ENCODE results near the gene ZFC3H1.

The ZFC3H1 gene

DNA sequence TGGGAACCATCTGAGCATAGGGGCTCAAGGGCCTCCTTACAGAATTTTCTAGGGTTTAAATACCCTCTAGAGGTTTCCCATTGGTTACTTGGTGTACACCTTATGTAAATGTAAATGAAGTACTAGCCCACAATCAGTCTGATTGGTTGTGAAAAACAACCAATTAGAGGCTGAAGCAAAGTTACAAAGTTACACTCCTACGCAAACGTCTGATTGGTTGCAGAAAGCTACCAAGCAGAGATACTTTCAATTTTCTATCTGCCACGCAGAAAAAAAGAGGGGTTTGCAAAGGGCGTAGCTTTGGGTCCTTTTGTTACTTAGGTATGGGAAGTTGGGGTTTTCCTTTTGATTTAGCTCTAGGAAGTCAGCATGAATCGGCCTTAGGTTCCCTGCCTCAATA lies 20.4 kb upstream of the ZFC3H1 start:
- no peak for DNase-seq (ENCODE audit: low read depth)

DNA sequence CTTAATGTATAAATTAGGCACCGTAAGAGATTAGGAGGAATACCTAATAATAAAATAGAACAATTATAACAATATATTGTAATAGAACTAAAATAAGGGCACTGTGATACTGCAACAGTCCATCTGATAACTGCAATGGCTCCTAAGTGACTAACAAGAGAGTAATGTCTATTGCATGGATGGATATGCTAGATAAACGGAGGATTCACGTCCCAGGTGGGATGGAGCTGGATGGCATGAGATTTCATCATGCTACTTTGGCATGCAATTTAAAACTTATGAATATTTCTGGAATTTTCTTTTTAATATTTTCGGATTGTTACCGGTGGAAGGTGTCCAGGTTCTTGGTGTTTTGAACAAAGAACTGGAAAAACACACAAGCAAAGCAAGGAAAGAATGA lies 20.0 kb upstream of the ZFC3H1 start:
- DNase-seq (ENCODE audit: low read depth): no peak

DNA sequence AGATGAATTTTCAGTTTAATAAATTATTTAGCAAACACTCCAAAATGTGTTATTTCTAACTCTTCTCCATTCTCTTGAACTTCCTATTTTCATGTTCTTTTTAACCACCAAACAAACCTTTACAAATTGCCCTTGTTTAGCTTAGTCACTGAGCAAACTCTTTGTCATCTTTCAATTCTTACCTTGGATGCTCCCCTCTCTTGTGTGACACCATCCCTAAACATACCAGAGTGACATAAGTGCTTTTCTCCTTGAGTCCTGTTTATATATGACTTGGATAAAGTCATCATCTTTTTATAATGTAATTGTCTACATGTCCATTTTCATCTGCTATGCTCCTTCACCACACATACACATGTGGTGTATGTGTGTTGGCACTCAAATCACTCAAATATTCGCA lies 18.8 kb upstream of the ZFC3H1 start:
- peak; percentile 27 for DNase-seq (ENCODE audit: low read depth)

DNA sequence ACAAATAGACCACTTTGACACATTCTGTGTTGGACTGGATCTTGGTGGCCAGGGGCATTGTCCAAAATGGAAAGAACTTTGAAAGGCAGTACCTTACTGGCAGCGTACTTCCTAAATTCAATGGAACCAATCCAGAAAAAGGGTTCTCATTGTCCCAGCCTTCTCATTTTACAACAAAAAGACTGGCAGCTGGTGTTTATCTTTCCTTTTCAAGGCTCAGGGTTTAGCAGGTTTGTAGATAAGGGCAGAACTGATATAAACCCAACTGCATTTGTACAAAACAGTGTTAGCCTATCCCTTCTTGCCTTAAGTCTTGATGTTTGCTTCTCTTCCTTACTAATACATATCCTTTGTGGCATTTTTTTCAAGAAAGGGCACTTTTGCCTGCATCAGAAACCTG lies 8.2 kb upstream of the ZFC3H1 start:
- DNase-seq (ENCODE audit: low read depth): no peak

DNA sequence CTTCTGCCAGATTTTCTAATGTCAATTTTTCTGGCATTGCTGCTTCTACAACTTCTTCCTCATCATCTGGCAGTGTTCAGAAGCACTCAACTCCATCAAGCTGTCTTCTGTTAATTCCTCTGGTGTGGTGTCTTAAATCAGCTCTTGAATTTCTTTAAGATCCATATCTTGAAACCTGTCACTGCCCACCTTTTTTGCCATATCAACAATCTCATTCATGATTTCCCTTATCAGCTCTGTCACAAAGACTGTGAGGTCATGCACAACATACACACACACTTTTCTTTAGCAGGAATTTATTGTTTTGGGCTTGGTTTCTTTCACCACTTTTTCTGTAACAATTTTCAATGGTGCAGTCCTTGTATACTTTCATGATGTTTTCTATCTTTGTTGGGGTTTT lies 7.7 kb upstream of the ZFC3H1 start:
- DNase-seq (ENCODE audit: low read depth): no peak

DNA sequence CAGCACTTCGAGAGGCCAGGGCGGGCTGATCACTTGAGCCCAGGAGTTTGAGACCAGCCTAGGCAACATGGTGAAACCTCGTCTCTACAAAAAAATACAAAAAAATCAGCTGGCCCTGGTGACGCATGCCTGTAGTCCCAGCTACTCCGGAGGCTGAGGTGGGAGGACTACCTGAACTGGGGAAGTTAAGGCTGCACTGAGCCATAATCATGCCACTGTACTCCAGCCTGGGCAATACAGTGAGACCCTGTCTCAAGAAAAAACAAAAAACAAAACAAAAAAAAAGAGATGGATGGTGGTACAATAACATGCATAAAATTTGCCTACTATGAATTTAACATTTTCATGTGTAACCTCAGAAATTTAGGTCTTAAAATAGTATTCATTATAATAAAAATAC lies 2.6 kb upstream of the ZFC3H1 start:
- no peak for DNase-seq (ENCODE audit: low read depth)

DNA sequence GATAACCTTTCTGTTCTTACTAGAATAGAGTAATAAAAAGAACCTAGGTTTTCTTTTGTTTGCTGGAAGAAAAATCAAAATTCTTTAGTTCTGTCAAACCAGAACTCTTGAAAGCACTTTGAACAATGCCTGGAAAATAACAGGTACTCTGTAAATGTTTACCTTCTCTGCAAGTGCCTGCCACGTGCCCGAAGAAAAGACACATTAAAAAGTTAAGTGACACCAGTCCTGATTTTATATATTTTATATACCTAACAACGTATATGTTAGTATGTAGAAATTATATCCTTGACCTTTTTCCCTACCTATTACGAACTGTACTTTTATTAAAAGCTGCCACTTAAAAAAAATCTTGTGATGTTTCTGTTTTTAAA lies 1.4 kb upstream of the ZFC3H1 start:
- no peak for DNase-seq (ENCODE audit: low read depth)

DNA sequence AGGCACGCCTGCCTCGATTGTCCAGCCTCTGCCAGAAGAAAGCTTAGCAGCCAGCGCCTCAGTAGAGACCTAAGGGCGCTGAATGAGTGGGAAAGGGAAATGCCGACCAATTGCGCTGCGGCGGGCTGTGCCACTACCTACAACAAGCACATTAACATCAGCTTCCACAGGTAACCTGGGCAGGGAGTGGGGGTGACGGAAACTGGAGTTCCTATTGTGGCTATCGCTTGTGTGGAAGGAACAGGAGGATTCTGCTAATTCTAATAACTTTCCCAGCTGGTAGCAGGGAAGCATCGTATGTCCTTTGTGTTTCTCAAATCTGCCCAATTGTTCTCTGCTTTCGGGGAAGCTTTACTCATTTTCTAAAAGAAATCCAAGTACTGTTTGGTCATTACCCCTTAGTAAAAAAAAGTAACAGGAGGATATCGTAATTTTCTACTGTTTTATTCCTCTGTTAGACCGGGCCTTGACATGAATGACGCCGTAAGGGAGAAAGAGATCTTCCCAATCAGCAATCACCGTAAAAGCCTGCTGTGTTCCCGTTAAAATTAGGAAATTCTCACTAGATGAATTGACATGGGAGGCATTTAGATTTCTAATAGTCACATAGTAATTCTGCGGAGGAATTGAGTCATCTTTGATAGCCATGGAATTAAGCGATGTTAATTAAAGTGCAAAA lies 902 bp upstream of the ZFC3H1 start:
- peak; percentile 39 for DNase-seq (ENCODE audit: low read depth)

DNA sequence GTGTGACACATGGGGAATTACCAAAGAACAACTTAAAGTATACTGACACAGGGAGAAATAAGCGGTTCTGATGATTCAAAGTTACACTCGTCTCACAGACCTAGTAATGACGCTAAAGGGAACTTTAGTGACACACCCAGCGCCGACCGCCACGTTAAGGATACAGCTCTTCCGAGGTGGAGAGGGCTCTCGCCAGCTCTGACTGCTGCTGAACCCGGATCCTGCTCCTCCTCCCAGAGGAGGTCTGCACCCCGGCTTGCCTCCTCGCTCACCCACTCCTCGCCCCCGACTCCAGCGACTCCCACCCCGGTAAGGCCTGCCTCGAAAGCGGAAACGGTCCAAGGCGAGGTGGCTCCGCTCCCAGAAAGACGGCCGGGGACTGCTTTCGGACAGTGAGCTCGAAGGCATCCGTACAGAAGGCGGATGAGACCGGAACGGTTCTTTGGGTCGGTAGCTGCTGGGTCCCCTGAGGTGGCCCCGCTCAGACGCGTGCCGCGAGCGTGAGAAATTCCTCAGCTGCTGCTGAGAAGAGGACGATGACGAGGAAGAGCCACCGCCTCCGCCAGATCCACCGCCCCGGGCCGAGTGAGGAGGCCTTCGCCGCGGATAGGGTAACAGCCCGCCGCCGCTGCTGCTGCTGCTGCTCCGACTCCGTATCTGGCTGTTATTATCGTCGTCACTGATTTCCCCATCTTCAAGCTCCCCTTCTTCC lies 643 bp downstream of the ZFC3H1 start:
- DNase-seq (ENCODE audit: low read depth): peak; percentile 89

DNA sequence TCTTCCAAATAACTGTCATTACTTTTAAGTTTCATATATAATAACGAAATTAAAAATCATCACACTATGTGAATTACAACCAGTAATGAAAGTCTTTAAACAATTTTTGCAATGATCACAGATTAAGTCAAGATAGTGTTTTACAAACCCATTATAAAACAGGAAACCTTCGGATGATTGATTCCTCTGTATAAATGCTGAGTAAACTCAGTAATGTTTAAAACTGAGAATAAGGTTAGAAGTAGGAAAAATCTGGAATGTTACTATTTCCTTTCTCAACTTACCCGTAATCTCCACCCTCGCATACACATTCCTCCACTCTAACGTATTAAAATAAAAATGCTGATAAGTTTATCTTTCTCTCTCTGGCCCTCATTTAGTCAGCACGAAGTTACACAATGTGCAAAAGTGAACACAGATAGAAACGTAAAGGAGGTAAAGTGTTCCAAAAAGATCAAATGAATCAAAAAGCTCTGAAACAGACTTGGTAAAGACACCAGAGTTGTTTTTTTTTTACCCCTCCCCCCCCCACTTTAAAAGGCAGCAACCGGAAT lies 1.6 kb downstream of the ZFC3H1 start:
- peak; percentile 42 for DNase-seq (ENCODE audit: low read depth)

DNA sequence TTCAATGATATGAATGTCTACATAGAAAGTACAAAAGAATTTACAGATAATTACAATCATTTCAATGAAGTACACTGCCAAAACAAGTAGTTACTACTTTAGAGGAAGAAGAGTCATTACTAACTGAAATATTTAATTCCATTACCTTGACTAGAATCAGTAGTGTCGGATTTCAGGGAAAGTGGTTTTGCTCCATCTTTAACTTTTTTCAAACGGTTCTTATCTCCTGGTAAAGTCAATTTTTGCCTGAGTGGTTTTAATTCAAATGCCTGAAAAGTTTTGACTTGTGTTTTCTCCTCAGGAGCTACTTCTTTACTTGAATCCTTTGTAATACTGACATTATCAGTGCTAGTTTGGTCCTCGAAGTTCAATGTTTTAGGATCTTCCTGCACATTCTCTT lies 6.9 kb downstream of the ZFC3H1 start:
- DNase-seq (ENCODE audit: low read depth): no peak

DNA sequence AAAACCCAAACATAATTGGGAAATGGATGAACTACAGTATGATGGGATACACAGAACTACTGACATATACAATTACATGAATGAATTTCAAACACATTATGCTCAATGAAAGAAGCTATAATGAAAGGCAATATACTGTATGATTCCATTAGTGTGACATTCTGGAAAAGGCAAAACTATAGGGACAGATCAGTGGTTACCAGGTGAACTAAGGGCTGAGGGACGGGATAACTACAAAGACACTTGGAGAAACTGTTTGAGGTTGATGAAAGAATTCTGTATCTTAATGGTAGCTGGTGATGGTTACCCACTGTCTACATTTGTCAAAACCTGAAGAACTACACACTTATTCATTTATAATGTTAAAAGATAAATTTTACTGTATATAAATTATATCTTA lies 7.7 kb downstream of the ZFC3H1 start:
- DNase-seq (ENCODE audit: low read depth): no peak

DNA sequence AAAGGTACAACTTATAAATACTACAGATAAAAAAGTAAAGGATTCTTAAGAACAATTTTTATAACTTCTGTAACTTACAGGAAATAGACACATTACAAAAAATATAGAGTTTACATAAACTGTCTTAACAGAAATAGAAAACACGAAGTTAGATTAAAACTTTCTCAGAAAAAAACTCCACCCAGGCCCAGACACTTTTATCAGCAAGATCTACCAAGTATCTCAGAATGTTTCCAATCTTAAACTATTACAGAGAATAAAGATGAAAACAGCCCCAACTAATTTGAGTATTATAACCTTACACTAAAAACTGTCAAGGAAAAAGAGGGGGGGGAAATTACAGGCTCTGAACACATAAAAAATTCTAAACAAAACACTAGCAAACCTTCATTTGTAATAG lies 8.2 kb downstream of the ZFC3H1 start:
- no peak for DNase-seq (ENCODE audit: low read depth)

DNA sequence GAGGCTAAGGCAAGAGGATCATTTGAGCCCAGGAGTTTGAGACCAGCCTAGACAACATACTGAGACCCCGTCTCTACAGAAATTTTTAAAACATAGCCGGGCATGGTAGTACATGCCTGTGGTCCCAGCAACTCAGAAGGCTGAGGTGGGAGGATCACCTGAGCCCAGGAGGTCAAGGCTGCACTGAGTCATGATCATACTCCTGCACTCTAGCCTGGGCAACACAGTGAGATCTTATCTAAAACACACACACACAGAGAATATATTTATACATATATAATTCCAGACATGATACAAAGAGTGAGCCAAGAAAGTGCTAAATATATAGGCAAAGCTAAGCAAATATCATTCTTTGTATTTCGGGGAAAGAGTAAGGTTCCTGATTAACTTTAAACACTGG lies 9.4 kb downstream of the ZFC3H1 start:
- no peak for DNase-seq (ENCODE audit: low read depth)

DNA sequence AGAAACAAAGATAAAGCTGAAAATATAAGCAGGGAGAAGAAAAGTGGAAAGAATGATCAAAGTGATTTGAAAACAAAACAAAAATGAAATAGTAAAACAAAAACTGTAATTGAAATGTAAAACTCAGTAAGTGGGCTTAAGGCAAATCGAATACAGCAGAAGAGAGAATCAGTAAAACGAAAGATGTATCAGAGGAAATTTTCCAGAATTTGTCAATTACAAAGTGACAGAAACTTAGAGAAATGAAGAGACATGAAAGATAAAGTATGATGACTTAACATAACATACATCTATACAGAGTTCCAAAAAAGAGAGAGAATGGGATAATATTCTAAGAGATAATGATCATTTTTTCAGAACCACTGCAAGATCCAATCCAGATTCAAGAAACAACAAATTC lies 10.5 kb downstream of the ZFC3H1 start:
- no peak for DNase-seq (ENCODE audit: low read depth)

DNA sequence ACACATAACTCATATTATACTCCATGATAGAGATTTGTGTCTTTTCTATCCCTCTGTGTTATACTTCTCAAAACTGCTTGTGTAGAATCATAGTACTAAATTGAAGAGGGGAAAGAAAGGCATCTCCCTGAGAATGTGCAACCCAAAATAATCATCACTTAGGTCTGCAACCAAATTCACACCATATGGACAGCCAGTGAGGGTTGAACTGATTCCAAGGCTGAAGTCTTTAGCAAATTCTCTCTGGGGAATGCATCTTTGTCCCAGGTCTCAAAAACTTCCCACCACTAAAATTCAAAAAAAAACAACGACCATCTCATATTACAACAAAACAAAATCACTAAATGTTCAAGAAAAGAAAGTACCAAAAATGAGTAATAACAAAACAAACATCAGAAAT lies 11.0 kb downstream of the ZFC3H1 start:
- no peak for DNase-seq (ENCODE audit: low read depth)

DNA sequence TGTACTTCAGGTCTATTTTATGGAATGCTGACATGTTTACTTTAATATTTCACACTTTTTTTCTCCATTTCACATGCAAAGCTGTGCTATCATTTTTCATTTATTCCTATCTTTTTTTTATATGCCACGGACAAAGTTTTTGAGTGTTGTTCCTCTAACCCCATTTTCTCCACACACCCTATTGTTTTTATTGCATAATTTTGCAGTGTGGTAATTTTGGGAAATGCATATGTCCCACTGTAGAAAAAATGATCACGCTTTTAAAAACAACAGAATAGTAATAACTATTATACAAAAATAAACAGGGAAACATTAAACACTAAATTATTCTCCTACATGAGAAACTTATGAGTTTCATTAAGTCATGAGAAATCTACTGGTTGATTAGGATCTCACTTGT lies 14.2 kb downstream of the ZFC3H1 start:
- no peak for DNase-seq (ENCODE audit: low read depth)

DNA sequence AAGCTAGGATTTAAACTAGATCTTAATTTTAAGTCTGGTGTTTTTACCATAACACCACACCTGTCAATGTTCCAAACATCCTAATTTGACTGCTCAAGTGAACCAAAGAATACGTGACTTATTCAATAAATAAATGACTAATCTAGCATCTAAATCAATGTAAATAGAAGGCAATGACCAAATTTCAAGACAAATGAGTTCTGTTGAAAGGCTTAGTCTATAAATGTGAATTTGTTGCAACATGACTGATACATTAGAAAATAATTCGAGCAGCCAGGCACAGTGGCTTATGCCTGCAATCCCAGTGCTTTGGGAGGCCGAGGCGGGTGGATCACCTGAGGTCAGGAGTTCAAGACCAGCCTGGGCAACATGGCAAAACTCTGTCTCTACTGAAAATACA lies 15.1 kb downstream of the ZFC3H1 start:
- DNase-seq (ENCODE audit: low read depth): no peak

DNA sequence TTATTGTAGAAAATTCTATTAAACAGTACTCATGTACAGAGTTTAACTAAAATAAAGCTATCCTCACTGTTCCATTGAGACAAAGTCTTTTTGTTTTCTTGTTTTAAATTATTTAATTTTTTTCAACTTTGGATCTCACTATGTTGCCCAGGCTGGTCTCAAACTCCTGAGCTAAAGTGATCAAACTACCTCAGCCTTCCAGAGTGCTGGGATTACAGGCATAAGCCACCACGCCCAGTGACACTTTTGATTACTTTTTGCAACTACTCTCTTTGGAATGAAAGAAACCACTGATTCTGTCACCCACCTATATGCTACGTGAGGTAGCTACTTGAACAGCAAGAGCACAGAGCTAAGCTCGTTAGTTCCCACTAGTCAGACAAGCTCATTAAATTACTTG lies 17.1 kb downstream of the ZFC3H1 start:
- DNase-seq (ENCODE audit: low read depth): no peak

DNA sequence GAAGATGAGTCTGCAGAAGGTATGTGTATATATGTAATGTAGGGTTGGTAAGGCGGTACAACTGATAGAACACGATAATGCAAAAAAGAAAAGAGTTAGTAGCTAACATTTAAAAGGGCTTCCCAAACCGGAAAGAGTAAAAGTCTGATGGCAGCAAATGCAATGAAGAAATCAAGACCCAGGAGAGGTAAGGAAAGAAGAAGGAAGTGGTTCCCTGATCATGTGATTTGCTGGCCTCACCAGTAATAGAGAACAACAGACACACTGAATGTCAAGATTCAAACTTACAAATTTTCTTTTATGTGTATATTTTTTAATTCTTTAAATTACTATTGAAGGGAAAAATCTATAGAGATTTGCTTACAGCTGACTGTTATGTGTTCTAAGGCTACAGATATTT lies 18.4 kb downstream of the ZFC3H1 start:
- DNase-seq (ENCODE audit: low read depth): no peak

DNA sequence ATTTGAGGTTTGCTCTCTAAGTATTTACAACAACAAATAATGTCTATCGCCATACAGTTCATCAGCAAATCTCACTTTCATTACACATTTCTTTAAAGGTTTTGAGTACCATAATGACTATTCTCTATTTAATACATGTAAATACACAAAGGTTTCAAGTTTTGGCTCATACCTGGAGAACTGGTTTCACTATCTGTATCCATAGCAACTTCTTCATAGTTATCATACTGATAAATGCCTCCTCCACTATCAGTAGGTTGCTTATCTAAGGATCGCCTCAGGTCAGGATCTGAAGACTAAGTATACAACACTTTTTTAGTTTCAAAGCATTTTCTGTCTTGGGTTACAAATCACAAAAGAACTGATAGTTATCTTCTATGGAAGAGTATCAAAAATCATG lies 21.4 kb downstream of the ZFC3H1 start:
- no peak for DNase-seq (ENCODE audit: low read depth)

DNA sequence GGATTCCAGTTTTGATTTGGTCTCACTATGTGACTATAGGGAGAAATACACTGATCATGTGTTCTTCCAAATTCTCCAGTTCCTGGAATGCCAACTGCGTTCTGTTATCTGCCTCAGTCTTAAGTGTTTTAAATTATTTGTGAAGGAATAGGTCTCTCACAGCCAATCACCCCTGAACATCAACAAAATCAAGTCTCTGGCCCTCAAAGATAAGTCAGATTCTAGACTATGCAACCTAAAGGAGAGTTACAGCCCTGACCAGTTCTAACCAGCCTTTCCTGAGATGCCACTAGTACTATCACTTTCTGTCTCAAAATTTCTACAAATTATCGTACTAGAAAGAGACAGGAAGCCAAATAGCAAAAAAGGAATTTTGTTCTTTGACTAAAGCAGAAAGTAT lies 22.3 kb downstream of the ZFC3H1 start:
- no peak for DNase-seq (ENCODE audit: low read depth)

DNA sequence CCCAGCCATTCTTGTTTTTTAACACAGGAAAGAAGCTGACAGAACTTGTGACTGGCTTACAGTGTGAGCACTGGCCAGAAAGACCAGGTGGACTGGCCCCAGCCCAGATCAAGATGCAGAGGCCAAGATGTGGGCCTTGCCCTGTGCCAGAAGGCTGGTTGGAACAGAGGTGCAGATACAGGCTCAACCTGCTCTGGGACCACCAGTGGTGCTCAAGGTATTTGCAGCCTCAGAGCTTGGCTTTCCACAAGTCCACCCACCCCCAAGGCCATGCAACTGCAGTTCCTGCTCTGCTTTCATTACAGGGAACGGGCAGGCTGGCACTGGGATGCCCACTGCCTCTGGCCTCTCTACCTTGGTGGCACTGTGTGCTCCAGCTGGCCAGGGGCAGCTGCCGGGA lies 23.3 kb downstream of the ZFC3H1 start:
- no peak for DNase-seq (ENCODE audit: low read depth)

DNA sequence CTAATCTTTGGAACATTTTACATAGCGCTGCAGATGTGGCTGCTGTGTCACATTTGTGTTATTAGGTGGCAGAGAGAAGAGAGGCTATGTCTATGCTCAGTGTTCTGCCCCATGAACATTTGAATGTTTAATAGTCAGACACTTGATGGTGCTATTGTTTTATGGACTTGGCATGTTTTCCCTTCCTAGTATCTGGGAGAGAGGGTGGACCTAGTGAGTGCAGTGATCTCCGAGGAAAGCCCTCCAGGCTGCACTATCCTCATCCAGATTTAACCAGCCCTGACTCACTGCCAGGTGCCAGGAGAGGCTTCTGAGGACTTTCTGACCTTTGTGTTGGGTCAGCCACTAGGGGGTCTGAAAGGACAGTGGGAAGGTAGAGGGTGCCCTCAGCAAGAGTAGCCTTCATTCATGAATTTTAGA lies 24.3 kb downstream of the ZFC3H1 start:
- DNase-seq (ENCODE audit: low read depth): peak; percentile 59

Measured in ELR (cell line).